Upper lobe of right lung (tissue), 1 donor: ENCODE measurements around the gene FNIP2. TPM values are rescaled to one million over a fixed set of nuclear protein-coding genes. Genes with fewer than 3 reads are reported as not detected.
"Not testable (repeated sequence)": the region's sequence is repeated elsewhere in the genome, so short reads cannot be mapped to it uniquely, and the experiment has no call there.

ENCODE experiments used
- ATAC-seq: fragments of 200-7000 bp; cut with Tn5 transposase; one replicate; pipeline ENCODE4 v1.9.1; 2020; ENCODE audit warnings: mild to moderate bottlenecking, moderate library complexity
- DNase-seq: peaks from one replicate; pipeline ENCODE4 v3.0.0-alpha.2; 2020
- H3K27ac ChIP-seq: fragments of 200-600 bp; one replicate; pipeline ENCODE4 v1.8.0; 2022
- H3K27me3 ChIP-seq: fragments of 200-600 bp; one replicate; pipeline ENCODE4 v1.8.0; 2022; ENCODE audit warnings: mild to moderate bottlenecking
- H3K36me3 ChIP-seq: fragments of 200-600 bp; one replicate; pipeline ENCODE4 v1.8.0; 2022
- H3K4me1 ChIP-seq: fragments of 200-600 bp; one replicate; pipeline ENCODE4 v1.8.0; 2022
- H3K4me3 ChIP-seq: fragments of 200-600 bp; one replicate; pipeline ENCODE4 v1.8.0; 2022; ENCODE audit warnings: mild to moderate bottlenecking
- H3K9me3 ChIP-seq: fragments of 200-600 bp; one replicate; pipeline ENCODE4 v1.8.0; 2022
- CTCF ChIP-seq: fragments of 200-600 bp; IDR thresholded peaks from one replicate; pipeline ENCODE4 v1.8.0; 2022; ENCODE audit warnings: antibody characterized with exemption
- intact Hi-C: fragments of 100-400 bp; cut with DNase I; formaldehyde crosslinking; loops from one replicate; pipeline ENCODE4 v1.11.0; 2022
- total RNA-seq: library from RNA; stranded (reverse); fragmentation: NEBNext Ultra II Directional; extraction: Animal tissue kit (Norgen Biotek cat#: 25700); gene quantifications from one replicate; pipeline ENCODE4 v1.2.1, GENCODE V29; 2021
- donor health status: DM: no; HTN: yes; CAD: no; lungs with severe emphysema.

Gene FNIP2
- total RNA-seq, 1 donor from 2014 or later = 98.4 TPM

- Histone ChIP-seq H3K9me3 (peaks cover 9% of the 10 kb centered on the region), H3K36me3 (no peaks in the 10 kb centered on the region), H3K27me3 (no peaks in the 10 kb centered on the region), H3K27ac (no peak overlapping the region), H3K4me3 (no peak overlapping the region), H3K4me1 (peaks cover 4% of the 10 kb centered on the region)
- ATAC-seq (peak; percentile 36), DNase-seq (no peak)
- intact Hi-C loops = no loop called here
- no peak for TF ChIP-seq CTCF
Observed at GRCh38 chr4:158949099-158949498, 180.3 kb downstream of the FNIP2 start.

- H3K27me3 ChIP-seq, DNase-seq, H3K27ac ChIP-seq, intact Hi-C loops, ATAC-seq, H3K9me3 ChIP-seq, H3K4me1 ChIP-seq, H3K36me3 ChIP-seq, H3K4me3 ChIP-seq: not testable (repeated sequence)
Observed at GRCh38 chr4:158952221-158952774, 183.5 kb downstream of the FNIP2 start.

- intact Hi-C loops, H3K36me3 ChIP-seq, H3K4me3 ChIP-seq, H3K27ac ChIP-seq, H3K27me3 ChIP-seq, H3K4me1 ChIP-seq, ATAC-seq, DNase-seq, H3K9me3 ChIP-seq: not testable (repeated sequence)
Observed at GRCh38 chr4:158956345-158956744, 187.5 kb downstream of the FNIP2 start.

- H3K4me3 ChIP-seq, H3K27ac ChIP-seq, H3K36me3 ChIP-seq, ATAC-seq, H3K27me3 ChIP-seq, DNase-seq, H3K9me3 ChIP-seq, H3K4me1 ChIP-seq, intact Hi-C loops: not testable (repeated sequence)
Observed at GRCh38 chr4:158956918-158957317, 188.1 kb downstream of the FNIP2 start.

Other genes with a start within 250 kb of the FNIP2 start
- gene RXFP1, start 247.1 kb upstream of the FNIP2 start, total RNA-seq = 7.9 TPM
- 3.9 TPM for gene C4orf46, start 97.1 kb upstream of the FNIP2 start, total RNA-seq
- 30.4 TPM for gene ETFDH, start 96.7 kb upstream of the FNIP2 start, total RNA-seq
- gene PPID, start 45.6 kb upstream of the FNIP2 start, total RNA-seq = 19.7 TPM